NOMO-1 treated with DMSO at 0.1 percent for 48 hours (cell line): ENCODE measurements around the gene INCA1.

ENCODE experiments used
- DNase-seq: peaks from one replicate; lab custom pipeline; 2025; ENCODE audit not compliant: unreplicated experiment; lab: John Stamatoyannopoulos, UW

INCA1 gene

DNA sequence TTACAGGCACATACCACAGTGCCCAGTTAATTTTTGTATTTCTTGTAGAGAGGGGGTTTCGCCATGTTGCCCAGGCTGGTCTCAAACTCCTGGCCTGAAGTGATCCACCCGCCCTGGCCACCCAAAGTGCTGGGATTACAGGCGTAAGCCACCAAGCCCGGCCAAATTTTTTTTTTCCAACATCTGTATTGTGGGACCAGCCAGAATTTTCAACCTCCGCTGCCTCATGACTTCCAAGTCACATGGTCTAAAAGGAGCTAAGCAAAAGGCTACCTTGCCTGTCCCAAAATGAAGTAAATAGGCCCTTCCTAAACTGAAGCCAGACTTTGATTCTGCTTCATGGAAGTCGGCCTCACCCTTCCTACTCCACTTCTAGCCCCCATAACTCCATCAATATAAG, 25.5 kb downstream of the INCA1 start:
- DNase-seq = no peak

DNA sequence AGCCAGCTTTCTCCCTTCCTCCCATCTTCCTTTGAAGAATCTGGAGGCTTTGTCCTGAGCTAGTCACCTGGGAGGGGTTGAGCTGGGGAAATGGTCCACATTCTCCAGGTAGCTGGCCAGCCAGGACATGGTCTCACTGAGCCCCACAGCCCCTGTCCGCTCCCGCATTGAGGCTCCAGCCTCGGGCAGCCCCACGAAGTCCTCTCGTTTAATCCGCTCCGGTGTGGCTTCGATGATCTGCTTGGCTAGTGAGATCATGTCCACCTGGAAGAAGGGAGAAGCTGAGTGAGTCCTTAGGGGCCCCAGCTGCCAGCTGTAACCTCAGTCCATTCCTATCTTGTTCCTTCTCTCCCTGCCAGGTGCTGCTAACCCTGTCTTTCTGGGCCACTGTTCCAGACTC, 27.0 kb downstream of the INCA1 start:
- DNase-seq = no peak

DNA sequence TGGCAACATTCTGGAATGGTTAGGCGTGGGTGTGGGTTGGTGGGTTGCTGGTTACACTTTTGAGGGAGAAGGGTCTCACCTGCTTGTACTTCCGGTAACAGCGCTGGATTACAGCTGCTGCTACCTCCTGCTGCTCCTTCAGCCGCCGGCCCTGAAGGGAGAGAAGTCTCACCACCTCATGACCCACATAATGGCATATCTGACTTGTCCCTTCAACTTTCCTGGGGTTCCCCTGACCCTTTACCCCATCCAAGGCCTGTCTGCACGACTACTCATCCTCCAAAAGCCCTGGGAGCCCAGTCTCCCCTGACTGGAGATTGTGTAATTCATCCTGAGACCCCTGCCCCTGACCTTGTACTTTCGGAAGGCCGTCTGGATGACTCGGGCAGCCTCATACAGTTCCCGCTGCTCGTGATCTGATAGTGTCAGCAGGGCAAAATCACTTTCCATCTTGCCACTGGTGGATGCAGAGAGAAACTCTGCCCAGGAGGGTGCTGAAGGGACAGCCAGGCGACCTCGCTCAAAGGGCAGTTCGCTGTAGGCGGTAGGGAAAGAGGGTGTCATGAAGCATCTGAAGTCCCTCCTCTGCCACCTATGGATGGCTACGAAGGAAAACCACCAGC, 27.7 kb downstream of the INCA1 start:
- DNase-seq = no peak

DNA sequence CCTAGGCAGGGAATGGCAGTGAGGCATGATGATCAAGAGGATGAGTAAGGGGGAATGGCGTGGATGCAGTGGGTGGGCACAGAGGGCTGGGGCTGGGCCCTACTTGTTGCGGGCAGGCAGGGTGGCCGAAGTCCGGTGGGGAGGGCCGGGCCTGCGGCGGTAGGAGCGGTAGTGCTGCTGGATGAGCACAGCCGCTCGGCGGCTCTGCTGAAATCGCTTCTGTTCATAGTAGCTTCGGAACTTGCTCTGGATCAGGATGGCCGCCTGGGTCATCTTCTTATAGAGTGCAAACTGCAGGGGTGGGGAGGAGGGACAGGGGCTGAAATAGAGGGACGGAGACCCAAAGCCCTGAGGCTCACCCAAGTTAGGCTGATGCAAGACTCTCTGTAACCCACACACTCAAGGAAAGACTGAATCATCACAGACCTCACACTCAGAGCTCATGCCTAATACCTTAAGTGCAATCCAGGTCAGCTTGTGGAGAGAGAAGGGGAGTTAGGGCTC, 28.2 kb downstream of the INCA1 start:
- DNase-seq = peak; percentile 14

DNA sequence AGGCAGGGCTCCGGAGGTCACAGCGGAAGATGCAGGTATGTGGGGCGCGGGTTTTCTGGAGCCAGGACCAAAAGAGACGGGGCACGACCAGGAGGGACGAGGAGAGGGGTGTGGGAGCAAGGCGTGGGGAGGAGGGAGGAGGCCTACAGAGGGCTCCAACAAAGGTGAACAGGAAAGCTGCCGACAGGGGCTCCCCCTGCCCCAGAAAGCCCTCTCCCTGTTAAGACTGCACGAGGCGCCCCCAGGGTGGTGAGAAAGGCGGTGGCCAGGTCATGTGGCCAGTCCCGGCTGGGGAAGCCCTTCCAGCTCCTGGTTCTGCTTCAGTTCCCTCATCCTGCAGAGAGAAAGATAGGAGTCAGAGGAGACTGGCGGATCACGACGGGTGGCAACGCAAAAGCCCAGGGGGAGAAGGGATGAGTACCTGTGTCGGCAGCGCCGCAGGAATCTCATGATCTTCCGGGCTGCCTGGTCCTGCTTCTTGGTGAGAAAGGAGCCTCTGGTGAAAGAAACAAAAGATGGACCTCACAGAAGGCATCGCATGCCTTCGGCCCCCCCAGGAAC, 28.8 kb downstream of the INCA1 start:
- DNase-seq = no peak

DNA sequence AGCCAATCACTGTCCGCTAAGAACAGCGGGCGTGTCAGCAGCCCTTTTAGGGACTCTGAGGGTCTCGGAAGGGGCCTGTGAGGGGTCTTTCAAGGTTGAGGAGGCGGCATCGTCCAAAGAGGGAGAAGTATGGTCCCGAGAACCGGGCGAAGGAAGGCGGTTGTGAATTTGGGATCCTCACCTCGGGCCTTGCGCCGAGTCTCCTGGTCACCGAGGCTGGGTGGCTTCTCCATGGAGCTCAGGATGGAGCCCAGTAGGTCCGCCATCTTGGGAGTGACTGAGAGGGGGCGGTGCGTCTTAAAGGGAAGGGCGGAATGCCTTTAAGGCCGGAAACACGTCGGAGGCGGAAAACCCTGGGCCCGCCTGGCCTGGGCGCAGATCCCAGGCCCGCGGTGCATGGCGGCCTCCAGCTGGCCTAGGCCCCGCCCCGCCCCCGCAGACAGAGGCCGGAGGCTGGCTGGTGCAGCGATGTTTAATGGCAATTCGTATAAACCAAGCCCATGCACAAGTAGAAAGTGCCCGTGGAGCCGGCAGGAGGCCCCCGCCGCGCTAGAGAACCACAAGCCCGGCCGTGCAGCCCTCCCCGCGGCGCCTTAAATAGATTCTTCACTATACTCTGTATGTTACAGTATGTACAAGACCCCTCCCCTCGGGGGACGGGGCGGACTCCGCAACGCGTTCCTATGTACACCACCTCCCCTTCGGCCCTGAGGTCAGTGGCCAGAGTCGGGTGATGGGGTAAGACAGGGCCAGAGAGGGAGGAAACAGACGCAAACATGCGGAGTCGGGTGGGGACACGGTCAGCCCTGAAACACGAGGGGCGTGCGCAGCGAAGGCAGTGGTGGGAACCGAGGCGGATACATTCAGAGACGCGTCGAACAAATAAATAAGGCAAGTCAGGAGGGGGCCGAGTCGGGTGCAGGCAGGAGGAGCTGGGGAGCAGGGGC, 29.5 kb downstream of the INCA1 start, which contains the start of gene SPAG7:
TSS of gene SPAG7 (minus strand) at position 279 of the 947 bp plus-strand sequence. CDS start at position 266, 13 bp downstream.
- peak; percentile 97 for DNase-seq

DNA sequence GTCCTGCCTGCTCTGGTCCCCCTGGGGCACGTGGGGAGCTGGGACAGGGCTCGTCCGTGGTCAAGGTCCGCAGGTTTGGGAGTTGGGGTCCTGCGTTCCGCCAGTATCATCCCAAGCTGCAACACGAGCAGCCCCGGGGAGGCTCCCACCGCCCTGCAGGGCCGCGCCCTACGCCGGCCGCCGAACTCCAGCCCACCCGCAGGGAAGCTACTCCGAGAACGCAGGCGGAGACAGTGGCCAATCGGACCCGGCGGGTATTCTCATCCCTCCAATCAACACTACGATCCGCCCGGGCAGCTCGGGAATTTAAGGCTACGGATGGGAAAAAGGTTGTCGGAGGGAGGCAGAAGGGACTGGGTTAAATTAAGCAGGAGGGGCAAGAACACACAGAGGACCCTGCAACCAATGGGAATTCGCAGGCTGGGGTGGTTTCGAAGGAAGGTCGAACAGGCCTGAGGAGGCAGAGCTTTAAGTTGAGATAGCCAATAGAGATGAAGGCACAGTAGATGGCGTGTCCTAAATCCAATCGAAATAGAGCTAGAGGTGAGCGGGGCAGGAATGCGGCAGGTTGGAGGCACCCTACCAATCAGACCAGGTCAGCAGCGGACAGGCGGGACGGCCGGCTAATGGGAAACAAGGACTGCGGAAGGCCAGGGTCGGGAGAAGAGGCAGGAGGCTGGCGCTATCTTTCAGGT, 30.3 kb downstream of the INCA1 start:
- peak; percentile 100 for DNase-seq

DNA sequence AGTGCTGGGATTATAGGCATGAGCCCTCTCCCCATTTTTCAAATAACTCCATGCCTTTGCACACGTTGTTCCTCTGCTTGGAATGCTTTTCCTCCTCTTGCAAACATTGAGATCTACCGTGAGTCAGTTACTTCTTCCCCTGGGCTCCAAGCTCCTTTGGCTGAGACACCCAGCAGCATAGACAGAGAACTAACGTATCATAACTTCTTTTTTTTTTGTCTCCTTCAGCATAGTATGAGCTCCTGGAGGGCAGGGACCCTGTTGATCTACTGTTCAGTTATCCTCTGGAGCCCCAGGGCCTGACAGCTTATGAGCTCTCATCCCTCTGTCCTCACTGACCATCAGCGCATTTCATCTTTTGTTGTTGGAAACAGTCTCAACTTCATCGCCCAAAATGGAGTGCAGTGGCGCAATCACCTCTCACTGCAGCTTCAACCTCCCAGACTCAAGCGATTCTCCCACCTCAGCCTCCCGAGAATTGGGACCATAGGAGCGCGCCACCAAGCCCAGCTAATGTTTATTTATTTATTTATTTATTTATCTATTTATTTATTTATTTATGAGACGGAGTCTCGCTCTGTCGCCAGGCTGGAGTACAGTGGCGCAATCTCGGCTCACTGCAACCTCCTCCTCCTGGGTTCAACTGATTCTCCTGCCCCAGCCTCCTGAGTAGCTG, 31.9 kb downstream of the INCA1 start:
- no peak for DNase-seq

DNA sequence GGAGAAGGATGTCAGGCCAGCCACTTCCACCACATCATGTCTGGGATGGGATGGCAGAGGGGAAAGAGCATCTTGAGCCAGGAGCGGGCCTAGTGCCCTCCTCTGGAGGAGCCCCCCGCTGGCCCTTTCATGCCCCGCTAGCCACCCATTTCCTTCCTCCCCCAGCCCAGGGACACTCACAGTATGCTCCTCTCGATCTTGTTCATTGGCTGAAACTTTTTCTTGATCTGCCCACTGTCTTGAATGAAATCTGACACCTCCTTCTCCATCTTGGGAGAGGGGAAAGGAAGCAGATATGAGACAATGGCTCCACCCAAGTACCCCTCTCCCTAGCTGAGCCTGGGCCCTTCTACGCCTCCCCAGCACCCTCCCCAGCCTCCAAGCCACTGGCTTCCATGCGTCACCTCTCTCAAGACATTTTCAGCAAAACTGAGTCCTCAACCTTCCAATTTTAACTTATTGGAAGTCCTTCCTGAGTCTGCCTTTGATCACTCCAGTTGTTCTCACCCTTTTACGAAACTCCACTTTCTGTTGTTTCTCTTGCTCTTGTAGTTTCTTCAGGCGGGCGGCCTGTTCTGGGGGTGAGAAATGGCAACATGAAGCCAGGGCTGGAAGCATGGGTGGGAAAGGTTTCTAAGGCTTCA, 36.9 kb downstream of the INCA1 start:
- DNase-seq = no peak

DNA sequence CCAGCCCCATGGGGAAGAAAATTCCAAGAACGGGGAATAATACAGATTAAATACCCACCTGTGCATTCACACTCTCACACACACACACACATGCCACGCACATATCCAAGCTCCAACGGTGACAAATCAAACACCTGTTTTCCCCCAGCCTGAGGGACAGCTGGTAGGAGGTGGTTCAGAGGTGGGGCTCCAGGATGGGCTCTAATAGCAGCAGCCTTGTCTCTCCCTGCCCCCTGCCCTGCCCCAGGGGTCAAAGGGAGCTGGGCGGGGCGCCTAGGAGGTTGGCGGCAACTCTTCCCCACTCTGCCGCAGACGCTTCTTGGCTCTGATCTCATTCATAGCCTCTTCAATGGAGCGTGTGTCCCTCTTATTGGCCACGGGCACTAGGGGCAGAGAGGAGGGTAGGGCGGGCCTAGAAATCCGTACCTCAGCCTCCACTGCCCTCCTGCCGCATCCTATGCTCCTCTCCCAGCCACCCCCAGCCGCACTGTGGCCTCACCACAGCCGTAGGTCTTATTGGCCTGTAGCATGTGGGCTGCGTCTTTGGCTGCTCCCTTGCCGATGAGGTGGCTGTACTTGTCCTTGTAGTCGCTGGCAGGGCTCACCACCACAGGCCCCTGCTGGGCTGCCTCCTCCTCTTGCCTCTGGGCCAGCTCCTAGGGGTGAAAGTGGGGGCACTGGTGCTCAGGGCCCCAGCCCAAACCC, 37.9 kb downstream of the INCA1 start:
- DNase-seq = no peak

DNA sequence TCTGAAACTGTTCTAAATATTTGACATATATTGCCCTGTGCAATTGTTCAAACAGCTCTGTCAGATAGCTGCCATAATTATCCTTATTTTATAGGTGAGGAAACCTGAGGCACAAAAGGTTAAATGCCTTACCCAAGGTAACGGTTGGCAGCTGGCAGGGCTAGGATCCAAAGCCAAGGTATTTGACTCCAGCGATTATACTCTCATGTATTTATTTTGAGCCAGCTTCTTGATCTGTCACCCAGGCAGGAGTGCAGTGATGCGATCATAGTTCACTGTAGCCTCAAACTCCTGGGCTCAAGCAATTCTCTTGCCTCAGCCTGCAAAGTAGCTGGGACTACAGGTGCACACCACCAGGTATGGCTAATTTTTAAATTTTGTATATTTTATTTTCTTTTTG, 39.2 kb downstream of the INCA1 start:
- no peak for DNase-seq

DNA sequence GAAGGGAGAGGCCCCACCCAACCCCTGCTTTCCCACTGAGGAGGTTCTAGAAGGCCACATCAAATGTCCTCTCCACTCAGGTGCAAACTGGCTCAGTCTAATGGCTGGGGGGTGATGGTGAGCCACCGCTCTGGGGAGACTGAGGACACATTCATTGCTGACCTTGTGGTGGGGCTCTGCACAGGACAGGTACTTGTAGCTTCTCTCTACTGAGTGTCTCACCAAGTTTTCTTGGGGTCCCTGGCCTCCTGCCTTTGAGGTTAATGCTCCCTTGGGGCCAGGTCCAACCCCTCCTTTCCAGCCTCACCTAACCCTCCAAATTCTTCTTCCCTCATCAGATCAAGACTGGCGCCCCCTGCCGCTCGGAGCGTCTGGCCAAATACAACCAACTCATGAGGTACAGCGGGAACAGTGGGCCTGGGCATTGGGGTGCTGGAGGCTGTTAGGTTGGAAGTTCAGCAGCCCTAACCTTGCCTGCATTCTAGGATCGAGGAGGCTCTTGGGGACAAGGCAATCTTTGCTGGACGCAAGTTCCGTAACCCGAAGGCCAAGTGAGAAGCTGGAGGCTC, 40.7 kb downstream of the INCA1 start:
- DNase-seq = no peak

DNA sequence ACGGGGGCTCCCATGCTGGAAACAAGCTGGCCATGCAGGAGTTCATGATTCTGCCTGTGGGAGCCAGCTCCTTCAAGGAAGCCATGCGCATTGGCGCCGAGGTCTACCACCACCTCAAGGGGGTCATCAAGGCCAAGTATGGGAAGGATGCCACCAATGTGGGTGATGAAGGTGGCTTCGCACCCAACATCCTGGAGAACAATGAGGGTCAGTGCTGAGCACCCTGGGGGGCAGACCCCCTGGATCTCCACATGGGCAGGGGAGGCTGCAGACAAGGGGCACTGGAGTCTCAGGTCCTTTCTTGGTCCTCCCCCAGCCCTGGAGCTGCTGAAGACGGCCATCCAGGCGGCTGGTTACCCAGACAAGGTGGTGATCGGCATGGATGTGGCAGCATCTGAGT, 42.2 kb downstream of the INCA1 start:
- no peak for DNase-seq

DNA sequence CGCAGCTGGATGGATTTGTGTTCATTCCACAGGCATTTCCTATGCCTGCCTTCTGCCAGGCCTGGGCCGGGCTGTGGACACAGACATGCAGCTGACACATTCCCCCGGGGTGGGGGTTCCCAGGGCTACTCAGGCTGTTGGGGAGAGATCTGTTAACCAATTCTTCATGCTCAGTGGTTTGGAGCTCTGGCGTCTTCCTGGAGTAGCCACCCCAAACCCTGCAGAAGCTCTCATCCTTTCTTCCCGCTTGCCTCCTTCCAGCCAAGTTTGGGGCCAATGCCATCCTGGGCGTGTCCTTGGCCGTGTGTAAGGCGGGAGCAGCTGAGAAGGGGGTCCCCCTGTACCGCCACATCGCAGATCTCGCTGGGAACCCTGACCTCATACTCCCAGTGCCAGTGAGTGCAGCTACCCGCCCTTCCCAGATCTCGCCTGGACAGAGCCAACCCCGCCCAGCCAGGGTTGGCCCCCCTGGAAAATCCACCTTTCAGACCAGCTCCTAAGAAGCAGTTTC, 43.8 kb downstream of the INCA1 start:
- no peak for DNase-seq

DNA sequence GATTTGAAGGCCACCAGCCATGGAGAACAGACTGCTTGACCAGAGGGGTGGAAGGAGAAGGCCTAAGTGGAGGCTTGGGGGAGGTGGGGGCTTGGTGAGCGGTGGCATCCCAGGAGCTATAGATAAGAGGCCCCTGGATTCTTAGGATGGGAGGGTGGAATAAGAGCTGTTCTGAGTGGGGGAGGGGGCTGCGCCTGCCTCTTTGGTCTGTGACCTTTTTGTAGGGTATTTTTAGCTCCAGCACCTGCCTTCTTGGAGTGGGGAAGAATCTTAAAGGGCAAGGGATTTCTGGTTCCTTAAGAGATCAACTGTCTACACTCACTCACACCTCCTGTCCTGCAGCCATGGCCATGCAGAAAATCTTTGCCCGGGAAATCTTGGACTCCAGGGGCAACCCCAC, 45.8 kb downstream of the INCA1 start:
- DNase-seq = no peak

DNA sequence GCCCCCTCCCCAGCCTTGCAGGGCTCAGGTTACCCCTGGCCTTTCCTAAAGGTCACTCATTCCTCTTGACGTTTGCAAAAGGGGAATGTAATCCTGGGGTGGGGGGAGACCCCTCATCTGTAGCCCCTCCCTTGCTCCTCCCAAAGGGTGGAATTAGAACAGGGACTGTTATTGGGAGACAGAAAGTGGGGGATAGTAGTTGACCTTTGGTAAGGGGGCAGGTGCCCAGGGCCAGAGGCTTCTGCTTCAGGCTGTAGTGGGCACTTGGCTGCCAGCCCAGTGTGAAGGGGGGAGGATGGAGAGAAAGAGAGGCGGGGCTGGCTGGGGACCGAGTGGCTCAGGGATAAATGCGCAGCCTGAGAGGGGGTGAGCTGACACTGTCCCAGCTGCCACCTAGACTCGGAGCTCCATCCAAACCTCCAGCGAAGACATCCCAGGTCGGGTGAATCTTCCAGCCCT, 46.5 kb downstream of the INCA1 start, which contains the start of gene ENO3:
TSS of gene ENO3 (plus strand) at position 374 of the 459 bp plus-strand sequence. CDS start 711 bp downstream, outside the sequence.
- DNase-seq = no peak

DNA sequence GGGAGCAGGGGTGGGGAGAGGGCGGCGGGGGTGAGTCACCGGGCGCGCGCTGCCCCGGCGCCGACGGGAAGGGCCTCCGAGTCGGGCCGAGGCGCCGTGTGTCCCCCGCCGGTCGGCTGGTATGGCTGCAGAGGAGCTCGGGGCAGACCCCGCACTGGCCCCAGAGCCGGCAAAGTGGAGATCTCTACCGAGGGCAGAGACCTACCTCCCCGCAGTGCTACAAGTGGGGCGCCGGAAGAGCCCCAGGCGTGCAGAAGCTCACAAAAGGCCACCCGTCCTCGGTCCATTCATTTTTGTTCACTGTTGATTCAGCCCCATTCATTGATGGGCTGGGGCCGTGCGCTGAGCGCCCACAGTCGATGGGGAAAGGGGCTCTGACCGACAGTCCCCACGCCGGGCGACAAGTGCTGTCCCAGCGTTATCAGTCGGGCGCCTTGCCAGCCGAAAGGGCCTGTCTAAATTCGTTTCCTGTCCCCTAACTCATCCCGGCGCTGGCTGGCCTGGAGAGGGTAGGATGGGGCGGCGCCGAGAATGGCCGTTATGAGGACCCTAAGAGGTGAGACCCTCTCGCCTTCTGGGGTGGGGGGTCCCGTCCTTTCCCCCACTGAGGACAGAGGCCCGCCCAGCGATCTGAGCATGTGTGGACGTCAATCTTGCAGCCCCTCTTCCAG, 47.1 kb downstream of the INCA1 start:
- DNase-seq = no peak
